K562 (cell line): Measurements from ENCODE around the gene PSAP. TPM values are rescaled to one million over a fixed set of nuclear protein-coding genes. Genes with fewer than 3 reads are reported as not detected.
A peak's percentile ranks its signal among the peaks of the same experiment; 100 is the strongest.

ENCODE experiments used
- ATAC-seq: fragments of 200-7000 bp; cut with Tn5 transposase; 3 replicates; pipeline ENCODE4 v1.9.1; 2020; ENCODE audit warnings: moderate library complexity
- BruUV-seq: library from RNA; stranded (reverse); fragments of 400-500 nt; replicated peaks from 2 replicates; lab custom pipeline; 2021; lab: Mats Ljungman, UMichigan
- CTCF ChIA-PET: fragments of 300-600 bp; formaldehyde crosslinking; extraction: SDS; loops from one replicate; lab custom pipeline; 2021; ENCODE audit warnings: low intra/inter-chr PET ratio; lab: Yijun Ruan, JAX
- POLR2A ChIA-PET: fragments of 300-600, 350-650 bp; sonication (Branson Sonifier 250); formaldehyde crosslinking; extraction: SDS; loops from one replicate; lab custom pipeline; 2021; ENCODE audit warnings: antibody characterized with exemption, inconsistent platforms; lab: Yijun Ruan, JAX
- DNase-seq, 4 experiments: peaks; one replicate each; pipeline versions ENCODE4 v3.0.0 to v3.0.0-alpha.2; 2011 to 2018; ENCODE audit warnings: low spot score in 3 of 4, mixed read lengths in 3 of 4; ENCODE audit errors: extremely low read depth in 1 of 4
- FAIRE-seq: peaks from 2 replicates; lab custom pipeline; 2011; peaks lifted over from hg19 to GRCh38; lab: Jason Lieb, UNC
- H2AFZ ChIP-seq: 2 replicates; pipeline ENCODE4 v1.6.0; 2011; ENCODE audit warnings: low read depth, low read length, control low read depth, inconsistent platforms
- H3K27ac ChIP-seq: fragments of 200-600 bp; 3 replicates; pipeline ENCODE4 v1.8.0; 2011; ENCODE audit warnings: low read depth, mild to moderate bottlenecking, control low read depth, inconsistent platforms, low read length, moderate library complexity, mixed read lengths; ENCODE audit errors: extremely low read depth
- H3K27me3 ChIP-seq, 2 experiments: fragments of 300-600 bp in 1 of 2; 2 replicates in 1 of 2; 3 replicates in 1 of 2; pipeline versions ENCODE4 v1.6.0 to v1.8.0; 2011; ENCODE audit warnings: inconsistent platforms in 2 of 2, low read length in 2 of 2, mild to moderate bottlenecking in 1 of 2, mixed read lengths in 1 of 2, moderate library complexity in 1 of 2; ENCODE audit not compliant: control insufficient read depth in 2 of 2, insufficient read depth in 2 of 2
- H3K36me3 ChIP-seq: fragments of 300-600 bp; 3 replicates; pipeline ENCODE4 v1.8.0; 2011; ENCODE audit warnings: mild to moderate bottlenecking, low read length, inconsistent platforms; ENCODE audit not compliant: control insufficient read depth, insufficient read depth
- H3K4me1 ChIP-seq, 2 experiments: fragments of 200-600 bp in 1 of 2; replicated peaks in 1 of 2; 2 replicates in 1 of 2; 3 replicates in 1 of 2; pipeline versions ENCODE4 v1.5.1 to v1.8.0; 2011; ENCODE audit warnings: inconsistent platforms in 2 of 2, low read length in 2 of 2, mild to moderate bottlenecking in 1 of 2, mixed read lengths in 1 of 2, moderate library complexity in 1 of 2; ENCODE audit not compliant: control insufficient read depth in 2 of 2, insufficient read depth in 2 of 2
- H3K4me2 ChIP-seq: 2 replicates; pipeline ENCODE4 v1.6.1; 2011; ENCODE audit warnings: low read length, control low read depth, inconsistent platforms, mixed read lengths; ENCODE audit not compliant: insufficient read depth
- H3K4me3 ChIP-seq: fragments of 200-600 bp; sonication (generic), shearing (Covaris generic); 2 replicates; pipeline ENCODE4 v1.5.1; 2016; ENCODE audit warnings: control low read depth, inconsistent platforms
- H3K79me2 ChIP-seq: fragments of 200-600 bp; 3 replicates; pipeline ENCODE4 v1.8.0; 2011; ENCODE audit warnings: low read length, inconsistent platforms; ENCODE audit not compliant: control insufficient read depth, insufficient read depth
- H3K9ac ChIP-seq, 2 experiments: 2 replicates each; pipeline versions ENCODE4 v1.6.0 to v1.6.1; 2011; ENCODE audit warnings: low read depth in 2 of 2, low read length in 2 of 2, control low read depth in 1 of 2, inconsistent platforms in 1 of 2, mild to moderate bottlenecking in 1 of 2, mixed read lengths in 1 of 2; ENCODE audit not compliant: insufficient read depth in 1 of 2
- H3K9me1 ChIP-seq: one replicate; pipeline ENCODE4 v1.6.0; 2011; ENCODE audit warnings: inconsistent platforms, mild to moderate bottlenecking, low read length, moderate library complexity; ENCODE audit not compliant: control insufficient read depth, insufficient read depth
- H3K9me3 ChIP-seq: replicated peaks from 2 replicates; pipeline ENCODE4 v1.5.1; 2011; ENCODE audit warnings: low read depth, low read length, inconsistent platforms; ENCODE audit not compliant: control insufficient read depth, insufficient read depth
- H4K20me1 ChIP-seq: replicated peaks from 2 replicates; pipeline ENCODE4 v1.6.1; 2011; ENCODE audit warnings: low read length, inconsistent platforms, mixed read lengths; ENCODE audit not compliant: control insufficient read depth, insufficient read depth
- ASH1L ChIP-seq: fragments of 450-650 bp; IDR thresholded peaks from 2 replicates; pipeline ENCODE4 v1.6.1; 2018; ENCODE audit warnings: borderline replicate concordance, mild to moderate bottlenecking, low read depth; ENCODE audit not compliant: partially characterized antibody
- BACH1 ChIP-seq: fragments of 200-800 bp; sonication (Bioruptor generic); IDR thresholded peaks from 2 replicates; pipeline ENCODE4 v1.6.1; 2016; ENCODE audit warnings: missing genetic modification characterization, missing compliant biosample characterization
- ESRRA ChIP-seq: fragments of 450-650 bp; IDR thresholded peaks from 2 replicates; pipeline ENCODE4 v1.6.1; 2014; ENCODE audit warnings: low read depth, mild to moderate bottlenecking, moderate library complexity, borderline replicate concordance
- FOSL1 ChIP-seq: fragments of 200-800 bp; sonication (Bioruptor generic); conservative IDR thresholded peaks from 2 replicates; pipeline ENCODE4 v1.6.1; 2016; ENCODE audit warnings: missing genetic modification characterization, missing compliant biosample characterization
- HNRNPLL ChIP-seq: fragments of 200-400 bp; formaldehyde crosslinking; IDR thresholded peaks from 2 replicates; pipeline ENCODE4 v1.6.1; 2017; ENCODE audit warnings: low read length, low read depth, mild to moderate bottlenecking; ENCODE audit not compliant: poor library complexity, severe bottlenecking
- MAFF ChIP-seq: IDR thresholded peaks from 2 replicates; pipeline ENCODE4 v1.6.1; 2012; ENCODE audit warnings: low read length, improper control_type of control experiment
- MCM5 ChIP-seq: fragments of 450-650 bp; IDR thresholded peaks from 2 replicates; pipeline ENCODE4 v1.6.1; 2016; ENCODE audit warnings: low read depth
- NCOA2 ChIP-seq, 2 experiments: fragments of 450-650 bp; IDR thresholded peaks; 2 replicates each; pipeline ENCODE4 v1.6.1; 2018; ENCODE audit warnings: mild to moderate bottlenecking in 2 of 2, moderate library complexity in 1 of 2; ENCODE audit not compliant: partially characterized antibody in 2 of 2
- NFIC ChIP-seq: fragments of 450-650 bp; IDR thresholded peaks from 2 replicates; pipeline ENCODE4 v1.6.1; 2017; ENCODE audit warnings: mild to moderate bottlenecking, inconsistent platforms
- POLR3A ChIP-seq: IDR thresholded peaks from 2 replicates; pipeline ENCODE4 v1.6.1; 2011; ENCODE audit warnings: borderline replicate concordance, mild to moderate bottlenecking, moderate library complexity; ENCODE audit not compliant: insufficient read length, insufficient read depth; ENCODE audit errors: extremely low read depth
- SMAD4 ChIP-seq: fragments of 250-450 bp; sonication (Bioruptor Pico); conservative IDR thresholded peaks from 2 replicates; pipeline ENCODE4 v1.8.0; 2021; ENCODE audit warnings: inconsistent platforms, mild to moderate bottlenecking, moderate library complexity
- TCF3 ChIP-seq: sonication (generic); formaldehyde crosslinking; IDR thresholded peaks from 2 replicates; pipeline ENCODE4 v1.4.0; 2020; ENCODE audit warnings: mild to moderate bottlenecking, missing genetic modification reagents
- ZNF24 ChIP-seq: fragments of 450-650 bp; IDR thresholded peaks from 2 replicates; pipeline ENCODE4 v1.6.1; 2016
- ZNF274 ChIP-seq: IDR thresholded peaks from 2 replicates; pipeline ENCODE4 v1.6.1; 2011; ENCODE audit warnings: low read depth, mild to moderate bottlenecking, low read length, moderate library complexity, borderline replicate concordance
- ZNF3 ChIP-seq: fragments of 250-450 bp; sonication (Bioruptor Pico); IDR thresholded peaks from 2 replicates; pipeline ENCODE4 v1.5.0; 2021; ENCODE audit warnings: mild to moderate bottlenecking, moderate library complexity
- WGBS: fragments of 100-300 bp; shearing (Covaris generic); methylation state at CpG from one replicate; pipeline ENCODE4 v1.1.6; 2016; ENCODE audit warnings: low coverage, mixed read lengths; ENCODE audit not compliant: insufficient coverage; ENCODE audit errors: missing lambda C conversion rate; 5-methylcytosine and 5-hydroxymethylcytosine counted together
- in situ Hi-C: fragments of 300-500 bp; cut with MboI; formaldehyde crosslinking; loops from 4 replicates; pipeline ENCODE4 v1.15.0; 2018; ENCODE audit warnings: inconsistent platforms, mixed read lengths
- intact Hi-C: fragments of 100-400 bp; cut with micrococcal nuclease; formaldehyde crosslinking; loops from 2 replicates; pipeline ENCODE4 v1.14.2; 2022
- polyA plus RNA-seq, 8 experiments: library from polyadenylated mRNA; depleted of rRNA in 4 of 8; stranded (reverse) in 5 of 8; unstranded in 3 of 8; fragments of >200 nt; fragmentation: Nextera tagmentation in 2 of 8; fragmentation: Illumina TruSeq in 1 of 8; extraction: Ambion mirVana in 2 of 8; extraction: Trizol in 1 of 8; gene quantifications; 2 replicates each; pipeline versions ENCODE4 v1.2.1 to v1.2.3, GENCODE V29; 2011 to 2014; ENCODE audit warnings: inconsistent platforms in 1 of 8, missing spikeins in 1 of 8
- total RNA-seq, 7 experiments: library from RNA; depleted of rRNA in 6 of 7; stranded (reverse); fragments of >200 nt in 6 of 7; fragmentation: Illumina TruSeq in 2 of 7; extraction: Trizol in 2 of 7; gene quantifications; 2 replicates each; pipeline versions ENCODE4 v1.2.1 to v1.2.3, GENCODE V29; 2011 to 2021; ENCODE audit warnings: low replicate concordance in 1 of 7
- TF ChIP-seq, protein P1 (sequence below): sonication (generic); formaldehyde crosslinking; IDR thresholded peaks from 2 replicates; pipeline ENCODE4 v1.8.0; 2022; ENCODE audit warnings: missing genetic modification reagents, mild to moderate bottlenecking, moderate library complexity, borderline replicate concordance
- TF ChIP-seq, protein P2 (sequence below): fragments of 450-650 bp; formaldehyde crosslinking; IDR thresholded peaks from 2 replicates; pipeline ENCODE4 v1.4.0; 2020; ENCODE audit warnings: mild to moderate bottlenecking, moderate library complexity
- TF ChIP-seq, protein P3 (sequence below): sonication (generic); formaldehyde crosslinking; IDR thresholded peaks from 2 replicates; pipeline ENCODE4 v1.8.1; 2023; ENCODE audit warnings: mild to moderate bottlenecking, missing genetic modification reagents, moderate library complexity

PSAP gene
- total and polyA plus RNA-seq, 9 of the 15 experiments (the other 6 are each of a cell fraction or from before 2014, with no cell fraction given) = 245 to 700 (median 429) TPM

DNA sequence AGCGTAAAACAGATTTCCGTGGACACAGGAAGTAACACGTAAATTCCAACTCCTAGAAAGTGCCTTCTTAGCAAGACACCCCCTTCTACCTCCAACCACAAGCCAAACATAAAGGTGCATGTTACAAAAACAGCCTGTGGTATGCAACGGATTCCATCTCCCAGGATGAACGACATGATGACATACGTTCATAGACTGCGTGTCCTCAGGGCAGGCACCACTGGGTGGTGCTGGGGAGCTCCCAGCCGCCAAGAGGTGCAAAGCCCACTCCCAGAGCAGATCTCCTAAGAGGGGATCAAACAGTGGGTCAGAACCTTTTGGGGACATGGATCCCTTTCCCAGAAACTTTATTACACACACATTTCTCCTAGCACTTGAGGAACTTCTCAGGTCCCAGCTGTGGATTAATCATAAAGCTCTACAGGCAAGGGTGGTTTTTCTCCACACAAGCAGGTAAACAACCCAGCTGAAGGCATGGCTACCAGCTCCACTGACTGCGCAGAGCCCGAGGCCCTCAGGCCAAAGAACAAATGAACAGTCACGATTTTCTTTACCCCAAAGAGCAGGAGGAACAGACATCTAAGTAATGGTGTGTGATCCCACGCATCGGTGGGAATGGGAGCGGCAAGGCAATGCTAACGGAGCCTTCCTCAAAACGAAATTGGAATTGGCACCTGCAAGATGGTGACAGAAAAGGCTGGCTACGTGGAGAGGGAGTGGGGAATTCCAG is 13.8 kb downstream of the PSAP start:
- in situ Hi-C loops (loop anchor here (5.0 kb wide), 1 partner anchor 50 kb away; no protein-coding TSS in a partner anchor), intact Hi-C loops (loop anchor here (1.0 to 2.0 kb wide), 2 partner anchors 59 to 212 kb away; no protein-coding TSS in a partner anchor)
- ATAC-seq (peak; percentile 90), DNase-seq (peak in 3 of 4 experiments; percentile 63 to 70 (median 65)), FAIRE-seq (peak; percentile 82)
- H3K79me2 ChIP-seq = peaks cover 97% of the 10 kb centered on the region
- no peak overlapping the region for H2AFZ ChIP-seq
- peaks cover 36% of the 10 kb centered on the region for H3K9me1 ChIP-seq
- ChIA-PET CTCF (interaction anchor here (0.6 to 2.3 kb wide), 5 partner anchors 14 to 211 kb away, joined by 3 to 24 read pairs (median 4); partner anchors contain the start of gene PSAP), POLR2A (interaction anchor here (0.8 to 8.5 kb wide), 8 partner anchors 7 to 62 kb away, joined by 3 to 97 read pairs (median 6); partner anchors contain the start of gene PSAP)
- no peaks in the 10 kb centered on the region for H3K9me3 ChIP-seq
- peaks cover 55% of the 10 kb centered on the region for H3K36me3 ChIP-seq
- WGBS = 50% methylated on average over 16 of the region's 17 CpGs
- no peak overlapping the region for H3K4me2 ChIP-seq
- H3K27ac ChIP-seq = peak overlapping the region; percentile 27; the same call in 1 of the 3 replicates
- no TSS peak for BruUV-seq
- peak overlapping the region in 1 of 2 experiments; percentile 79; a peak in 1 of 4 replicates for H3K9ac ChIP-seq
- peaks cover 26 to 41% of the 10 kb centered on the region in 2 experiments; a peak in 4 of 5 replicates for H3K4me1 ChIP-seq
- peaks cover 76% of the 10 kb centered on the region for H4K20me1 ChIP-seq
- no peak overlapping the region for H3K4me3 ChIP-seq
- H3K27me3 ChIP-seq = no peaks in the 10 kb centered on the region
- TF ChIP-seq NCOA2 (IDR thresholded peaks at IDR 0.05; ENCODE audit: partially characterized antibody in 2 of 2) (no peak), FOSL1 (tag) (0 out of 2 replicates have a peak, but pooled peaks have one; percentile 22), ASH1L (no peak), ZNF274 (no peak), MAFF (no peak), ZNF24 (0 out of 2 replicates have a peak, but pooled peaks have one; percentile 43), NFIC (peak; percentile 6; the same call in 1 of the 2 replicates), BACH1 (tag) (no peak), POLR3A (no peak), MCM5 (no peak), ZNF3 (CRISPR knock-in tag) (no peak), TCF3 (no peak), SMAD4 (CRISPR knock-in tag) (0 out of 2 replicates have a peak, but pooled peaks have one; percentile 18), HNRNPLL (no peak), ESRRA (no peak)
- TF ChIP-seq, protein P1, sequence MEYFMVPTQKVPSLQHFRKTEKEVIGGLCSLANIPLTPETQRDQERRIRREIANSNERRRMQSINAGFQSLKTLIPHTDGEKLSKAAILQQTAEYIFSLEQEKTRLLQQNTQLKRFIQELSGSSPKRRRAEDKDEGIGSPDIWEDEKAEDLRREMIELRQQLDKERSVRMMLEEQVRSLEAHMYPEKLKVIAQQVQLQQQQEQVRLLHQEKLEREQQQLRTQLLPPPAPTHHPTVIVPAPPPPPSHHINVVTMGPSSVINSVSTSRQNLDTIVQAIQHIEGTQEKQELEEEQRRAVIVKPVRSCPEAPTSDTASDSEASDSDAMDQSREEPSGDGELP (CRISPR knock-in tag) = no peak
- TF ChIP-seq, protein P2, sequence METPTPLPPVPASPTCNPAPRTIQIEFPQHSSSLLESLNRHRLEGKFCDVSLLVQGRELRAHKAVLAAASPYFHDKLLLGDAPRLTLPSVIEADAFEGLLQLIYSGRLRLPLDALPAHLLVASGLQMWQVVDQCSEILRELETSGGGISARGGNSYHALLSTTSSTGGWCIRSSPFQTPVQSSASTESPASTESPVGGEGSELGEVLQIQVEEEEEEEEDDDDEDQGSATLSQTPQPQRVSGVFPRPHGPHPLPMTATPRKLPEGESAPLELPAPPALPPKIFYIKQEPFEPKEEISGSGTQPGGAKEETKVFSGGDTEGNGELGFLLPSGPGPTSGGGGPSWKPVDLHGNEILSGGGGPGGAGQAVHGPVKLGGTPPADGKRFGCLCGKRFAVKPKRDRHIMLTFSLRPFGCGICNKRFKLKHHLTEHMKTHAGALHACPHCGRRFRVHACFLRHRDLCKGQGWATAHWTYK = no peak
- TF ChIP-seq, protein P3, sequence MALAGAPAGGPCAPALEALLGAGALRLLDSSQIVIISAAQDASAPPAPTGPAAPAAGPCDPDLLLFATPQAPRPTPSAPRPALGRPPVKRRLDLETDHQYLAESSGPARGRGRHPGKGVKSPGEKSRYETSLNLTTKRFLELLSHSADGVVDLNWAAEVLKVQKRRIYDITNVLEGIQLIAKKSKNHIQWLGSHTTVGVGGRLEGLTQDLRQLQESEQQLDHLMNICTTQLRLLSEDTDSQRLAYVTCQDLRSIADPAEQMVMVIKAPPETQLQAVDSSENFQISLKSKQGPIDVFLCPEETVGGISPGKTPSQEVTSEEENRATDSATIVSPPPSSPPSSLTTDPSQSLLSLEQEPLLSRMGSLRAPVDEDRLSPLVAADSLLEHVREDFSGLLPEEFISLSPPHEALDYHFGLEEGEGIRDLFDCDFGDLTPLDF (CRISPR knock-in tag) = no peak
